Measurements from ENCODE around the gene FRMD5.

FRMD5 gene

DNA sequence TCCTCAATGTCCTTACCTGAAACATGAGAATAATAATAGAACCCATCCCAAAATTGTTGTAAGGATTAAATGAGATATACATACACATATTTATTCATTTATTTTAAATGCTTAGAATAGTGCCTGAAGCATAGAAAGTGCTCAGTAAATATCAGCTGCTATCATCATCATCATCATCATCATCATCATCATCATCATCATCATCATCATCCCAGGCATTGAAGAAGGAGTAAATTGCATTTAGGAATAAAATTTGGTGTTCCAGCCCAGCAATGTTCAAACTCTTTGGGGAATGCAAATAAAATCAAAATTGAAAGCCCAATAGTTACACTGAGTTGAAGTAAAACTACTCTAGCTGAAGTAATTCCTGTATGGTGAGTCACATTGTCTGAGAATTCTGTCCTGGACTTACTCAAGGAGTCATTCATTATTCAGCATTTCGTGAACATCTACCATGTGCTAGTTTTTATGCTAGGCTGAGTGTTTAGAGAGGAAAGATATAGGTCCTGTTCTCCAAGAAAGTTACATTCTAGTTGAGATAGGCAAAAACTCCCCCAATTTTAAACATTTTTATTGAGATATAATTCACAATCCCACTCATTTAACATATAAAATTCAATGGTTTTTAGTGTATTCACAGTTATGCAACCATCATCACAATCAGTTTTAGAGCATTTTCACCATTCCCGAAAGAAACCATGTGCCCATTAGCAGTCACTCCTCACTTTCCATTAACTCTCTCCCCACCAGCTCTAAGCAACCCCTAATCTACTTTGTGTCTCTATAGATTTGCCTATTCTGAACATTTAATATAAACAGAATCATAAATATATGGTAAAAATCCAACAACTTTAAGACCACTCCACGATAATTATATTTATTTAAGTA, 107.2 kb downstream of the FRMD5 start:
- TF ChIP-seq, protein P1, sequence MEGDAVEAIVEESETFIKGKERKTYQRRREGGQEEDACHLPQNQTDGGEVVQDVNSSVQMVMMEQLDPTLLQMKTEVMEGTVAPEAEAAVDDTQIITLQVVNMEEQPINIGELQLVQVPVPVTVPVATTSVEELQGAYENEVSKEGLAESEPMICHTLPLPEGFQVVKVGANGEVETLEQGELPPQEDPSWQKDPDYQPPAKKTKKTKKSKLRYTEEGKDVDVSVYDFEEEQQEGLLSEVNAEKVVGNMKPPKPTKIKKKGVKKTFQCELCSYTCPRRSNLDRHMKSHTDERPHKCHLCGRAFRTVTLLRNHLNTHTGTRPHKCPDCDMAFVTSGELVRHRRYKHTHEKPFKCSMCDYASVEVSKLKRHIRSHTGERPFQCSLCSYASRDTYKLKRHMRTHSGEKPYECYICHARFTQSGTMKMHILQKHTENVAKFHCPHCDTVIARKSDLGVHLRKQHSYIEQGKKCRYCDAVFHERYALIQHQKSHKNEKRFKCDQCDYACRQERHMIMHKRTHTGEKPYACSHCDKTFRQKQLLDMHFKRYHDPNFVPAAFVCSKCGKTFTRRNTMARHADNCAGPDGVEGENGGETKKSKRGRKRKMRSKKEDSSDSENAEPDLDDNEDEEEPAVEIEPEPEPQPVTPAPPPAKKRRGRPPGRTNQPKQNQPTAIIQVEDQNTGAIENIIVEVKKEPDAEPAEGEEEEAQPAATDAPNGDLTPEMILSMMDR (IDR thresholded peaks at IDR 0.05; ENCODE audit: control insufficient read depth, extremely low read depth, insufficient read depth): no peak
- H3K4me3 ChIP-seq (ENCODE audit: low read depth, low read length): no peak overlapping the region
- DNase-seq (ENCODE audit: low read depth): no peak

DNA sequence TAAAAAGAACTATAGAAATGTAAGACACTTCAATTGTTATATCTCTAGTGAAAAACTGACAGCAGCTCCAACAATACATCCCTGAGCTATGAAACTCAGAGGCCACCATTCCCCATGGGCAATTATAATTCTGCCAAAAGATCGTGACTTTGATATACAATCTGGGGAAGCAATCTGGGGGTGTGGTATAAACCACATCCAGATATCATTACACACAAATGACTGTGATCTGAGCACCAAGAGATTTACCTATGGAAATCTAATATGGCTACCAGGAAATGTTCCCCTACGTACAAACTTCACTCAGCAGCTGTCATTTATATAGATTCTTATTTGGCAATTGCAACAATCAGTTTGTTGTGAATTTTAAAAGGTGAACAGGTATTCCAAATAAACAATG, 110.3 kb downstream of the FRMD5 start:
- DNase-seq (ENCODE audit: low read depth): no peak
- H3K4me3 ChIP-seq (ENCODE audit: low read depth, low read length): no peak overlapping the region
- TF ChIP-seq, protein P1 (IDR thresholded peaks at IDR 0.05; ENCODE audit: control insufficient read depth, extremely low read depth, insufficient read depth): no peak

DNA sequence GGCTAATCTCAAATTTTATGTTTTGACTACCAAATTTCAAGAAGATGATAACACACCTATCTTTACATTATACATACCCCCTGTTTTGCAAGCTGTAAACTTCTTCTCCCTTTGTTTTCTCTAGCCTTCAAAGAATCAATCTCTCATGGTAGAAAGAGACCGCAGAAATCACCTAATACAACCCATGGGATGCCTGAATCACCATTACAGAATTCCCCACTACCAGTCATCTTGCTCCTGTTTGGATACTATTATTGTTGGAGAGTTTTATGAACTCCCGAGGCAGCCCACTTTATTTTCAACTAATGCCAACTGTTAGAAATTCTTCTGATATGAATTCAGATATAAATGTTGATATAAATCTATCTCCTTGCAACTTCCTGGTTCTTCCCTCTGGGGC, 110.9 kb downstream of the FRMD5 start:
- TF ChIP-seq, protein P1 (IDR thresholded peaks at IDR 0.05; ENCODE audit: control insufficient read depth, extremely low read depth, insufficient read depth): no peak
- no peak overlapping the region for H3K4me3 ChIP-seq (ENCODE audit: low read depth, low read length)
- no peak for DNase-seq (ENCODE audit: low read depth)

DNA sequence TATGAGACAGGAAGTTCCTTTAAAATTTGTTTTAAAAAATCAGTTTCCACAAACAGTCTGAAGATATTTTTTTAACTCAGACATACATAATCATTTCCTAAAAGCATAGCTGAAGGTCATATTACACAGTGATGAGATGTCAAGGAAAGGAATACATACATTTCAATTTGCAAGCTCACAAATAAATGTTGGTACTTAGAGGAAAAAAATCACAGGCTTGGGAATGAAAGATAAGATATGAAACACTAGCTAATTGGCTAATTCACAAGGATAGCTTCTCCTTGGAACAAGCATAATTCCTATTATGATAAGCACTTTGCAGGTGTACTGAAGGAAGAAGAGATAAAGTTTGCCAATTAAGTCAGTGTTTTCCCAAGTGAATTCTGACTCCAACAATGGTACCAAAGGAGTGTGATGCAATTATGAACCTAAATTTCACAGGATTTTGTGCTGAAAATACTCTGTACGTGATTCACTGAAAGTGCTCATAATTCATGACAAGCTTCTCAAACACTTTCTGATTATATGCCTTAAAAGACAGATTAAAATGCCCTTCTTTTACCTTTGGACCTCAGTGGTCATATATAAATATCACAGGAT, 112.4 kb downstream of the FRMD5 start:
- H3K4me3 ChIP-seq (ENCODE audit: low read depth, low read length): no peak overlapping the region
- no peak for DNase-seq (ENCODE audit: low read depth)
- TF ChIP-seq, protein P1 (IDR thresholded peaks at IDR 0.05; ENCODE audit: control insufficient read depth, extremely low read depth, insufficient read depth): no peak

DNA sequence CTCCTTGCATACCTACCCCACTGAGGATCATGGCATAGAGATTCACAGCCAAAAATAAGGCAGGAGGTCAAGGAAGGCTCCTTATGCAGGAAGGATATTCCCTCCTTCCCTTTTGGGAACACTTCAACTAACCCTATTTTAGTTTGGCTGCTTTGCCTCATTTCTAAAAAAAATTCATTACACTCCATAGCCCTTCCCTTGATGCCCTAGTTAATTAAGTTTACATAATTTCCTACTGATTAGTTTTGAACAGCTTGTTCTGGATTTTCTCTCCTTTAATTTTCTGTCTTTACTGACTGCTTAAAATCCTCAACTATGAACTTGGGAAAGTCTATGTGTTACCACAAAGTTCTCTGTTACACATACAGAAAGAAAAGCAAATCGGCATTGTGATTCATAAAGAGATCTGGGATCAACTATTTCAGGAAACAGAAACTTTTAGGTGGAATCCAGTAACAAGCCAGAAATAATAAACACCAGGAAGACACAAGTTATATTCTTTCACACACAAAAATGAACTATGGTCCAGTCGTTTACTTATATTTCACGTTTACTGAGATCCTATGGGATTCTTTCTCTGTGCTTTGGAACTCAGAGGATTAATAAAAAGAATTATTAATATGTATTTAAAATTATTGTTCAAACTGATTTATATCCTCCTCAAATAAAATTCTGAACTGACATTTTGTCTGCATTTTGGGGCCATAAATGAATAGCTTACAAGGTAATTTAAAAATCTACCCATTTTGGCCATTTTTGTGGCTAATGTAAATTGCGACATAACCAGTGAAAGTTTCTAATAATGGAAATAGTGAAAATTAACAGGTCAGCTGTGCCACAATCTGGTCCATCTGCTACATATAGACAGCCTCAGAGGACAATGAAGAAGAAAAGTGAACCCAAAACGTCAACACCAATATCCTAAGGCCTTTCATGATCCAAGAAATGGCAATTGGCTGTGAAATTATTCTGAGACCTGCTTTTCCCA, 113.8 kb downstream of the FRMD5 start:
- TF ChIP-seq, protein P1 (IDR thresholded peaks at IDR 0.05; ENCODE audit: control insufficient read depth, extremely low read depth, insufficient read depth): no peak
- H3K4me3 ChIP-seq (ENCODE audit: low read depth, low read length): no peak overlapping the region
- no peak for DNase-seq (ENCODE audit: low read depth)

DNA sequence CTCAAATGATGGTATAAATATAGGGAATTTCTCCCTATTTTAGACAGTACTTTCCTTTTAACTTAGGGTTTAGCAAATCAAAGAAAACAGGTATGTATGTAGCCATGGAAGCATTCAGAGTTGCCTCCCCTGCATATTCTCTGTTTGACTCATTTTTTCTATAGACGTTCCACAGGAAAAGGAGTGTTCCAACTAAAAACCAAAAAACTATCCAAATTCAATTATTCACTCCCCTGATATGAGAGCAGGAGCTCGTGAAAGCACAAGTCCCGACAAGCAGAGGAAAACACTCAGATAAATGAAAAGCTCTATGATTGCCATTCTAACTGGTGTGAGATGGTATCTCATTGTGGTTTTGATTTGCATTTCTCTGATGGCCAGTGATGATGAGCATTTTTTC, 119.5 kb downstream of the FRMD5 start:
- TF ChIP-seq, protein P1 (IDR thresholded peaks at IDR 0.05; ENCODE audit: control insufficient read depth, extremely low read depth, insufficient read depth): no peak
- DNase-seq (ENCODE audit: low read depth): no peak

More for the DNA sequence above, 119.5 kb downstream of the FRMD5 start:
- no peak overlapping the region for H3K4me3 ChIP-seq (ENCODE audit: low read depth, low read length)
